ENCODE results near the gene CST5. TPM values are rescaled to one million over a fixed set of nuclear protein-coding genes. Genes with fewer than 3 reads are reported as not detected.

CST5 gene
- total and polyA plus RNA-seq, 2 donors (not counting 3 experiments of a cell fraction or from before 2014, with no cell fraction given): not detected

DNA sequence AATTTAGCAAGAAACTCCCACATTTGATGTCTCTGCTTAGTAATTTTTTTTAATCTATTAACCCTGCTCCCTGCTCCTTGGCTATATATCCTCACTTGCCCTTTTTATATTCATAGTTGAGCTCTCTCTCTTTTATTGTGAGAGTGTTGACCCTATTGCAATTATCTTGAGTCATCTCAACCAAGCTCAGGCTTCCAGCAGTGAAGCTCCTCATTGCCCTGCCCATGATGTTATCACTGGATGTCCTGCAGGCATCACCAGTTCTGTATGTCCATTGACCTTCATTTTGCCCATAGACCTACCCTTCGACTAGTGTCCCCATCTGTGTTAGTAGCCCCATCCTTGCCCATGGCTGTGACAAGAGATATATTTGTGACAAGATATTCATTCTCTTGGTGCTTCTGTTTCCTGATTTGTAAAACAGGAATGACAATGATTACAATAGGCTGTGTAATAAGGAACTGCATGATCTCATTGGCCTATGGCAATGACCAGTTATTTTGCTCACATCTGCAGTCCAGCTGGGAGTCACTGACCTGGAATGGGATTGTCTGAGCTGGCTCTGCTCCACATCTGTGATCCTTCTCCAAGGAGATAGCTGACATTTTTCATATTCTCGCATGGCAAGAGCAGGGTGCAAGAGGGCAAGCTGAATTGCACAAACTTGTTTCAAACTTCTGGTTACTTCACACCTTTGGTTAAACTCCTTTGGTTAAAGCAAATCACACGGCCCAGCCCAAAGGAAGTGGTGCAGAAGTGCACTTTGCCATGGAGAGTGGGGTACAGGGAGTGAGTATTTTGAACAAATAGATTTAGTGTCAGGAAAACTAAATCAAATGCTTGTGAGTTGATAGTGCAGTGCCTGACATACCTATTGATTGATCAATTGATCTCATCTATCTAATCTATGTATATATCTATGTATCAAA, 47.7 kb upstream of the CST5 start:
- H3K36me3 ChIP-seq (ENCODE audit: control insufficient read depth in 2 of 2, extremely low read depth in 1 of 2, insufficient read depth in 2 of 2, low read length in 2 of 2): no peaks in the 10 kb centered on the region
- H3K9me1 ChIP-seq (replicated peaks; ENCODE audit: control insufficient read depth, extremely low read depth, insufficient read depth, low read length): no peaks in the 10 kb centered on the region
- H3K27me3 ChIP-seq (ENCODE audit: control insufficient read depth in 2 of 2, insufficient read depth in 2 of 2, low read length in 2 of 2): no peaks in the 10 kb centered on the region
- intact Hi-C loops (cut with micrococcal nuclease): no loop called here
- no peaks in the 10 kb centered on the region for H3K4me1 ChIP-seq (ENCODE audit: control insufficient read depth, extremely low read depth, insufficient read depth, low read length)
- FAIRE-seq (no peak), DNase-seq (ENCODE audit: low read depth, low spot score) (no peak)
- no peak overlapping the region for H3K27ac ChIP-seq (ENCODE audit: insufficient read depth, low read depth, low read length)
- ChIA-PET POLR2A (no interaction called here), CTCF (interaction anchor here (1.0 kb wide), 1 partner anchor 10 kb away, joined by 4 read pairs; no protein-coding TSS in a partner anchor)
- no peak for TF ChIP-seq JUN (IDR thresholded peaks at IDR 0.05; ENCODE audit: borderline replicate concordance, insufficient read depth, insufficient read length, low read depth)
- no peak for TF ChIP-seq POLR2AphosphoS5 (IDR thresholded peaks at IDR 0.05; ENCODE audit: insufficient read depth, low read depth, low read length)
- dilution Hi-C loops (cut with MboI; ENCODE audit: extremely low pct_ligation_motif_present, low sequenced_read_pairs): no loop called here
- H3K79me2 ChIP-seq (ENCODE audit: control insufficient read depth, insufficient read depth, low read length): no peaks in the 10 kb centered on the region
- H3K9ac ChIP-seq (replicated peaks; ENCODE audit: extremely low read depth, insufficient read depth, low read length): no peak overlapping the region
- H3K4me3 ChIP-seq (replicated peaks in 1 of 3; ENCODE audit: insufficient read depth in 1 of 3, low read depth in 1 of 3, low read length in 3 of 3): no peak overlapping the region
- no peaks in the 10 kb centered on the region for H3K9me3 ChIP-seq (replicated peaks; ENCODE audit: control insufficient read depth, insufficient read depth, low read length)
- no peak overlapping the region for H3K4me2 ChIP-seq (ENCODE audit: insufficient read depth, low read length)
- H2AFZ ChIP-seq (ENCODE audit: low read depth, low read length): no peak overlapping the region
- no peaks in the 10 kb centered on the region for H4K20me1 ChIP-seq (replicated peaks; ENCODE audit: control insufficient read depth, extremely low read depth, insufficient read depth, low read length)
- BruUV-seq (replicated peaks): no TSS peak

GRCh38 chr20:23926526-23926880, 47.0 kb upstream of the CST5 start:
- Histone ChIP-seq H3K9me3 (replicated peaks; ENCODE audit: control insufficient read depth, insufficient read depth, low read length) (no peaks in the 10 kb centered on the region), H3K4me2 (ENCODE audit: insufficient read depth, low read length) (no peak overlapping the region), H3K4me3 (replicated peaks in 1 of 3; ENCODE audit: insufficient read depth in 1 of 3, low read depth in 1 of 3, low read length in 3 of 3) (no peak overlapping the region), H3K36me3 (ENCODE audit: control insufficient read depth in 2 of 2, extremely low read depth in 1 of 2, insufficient read depth in 2 of 2, low read length in 2 of 2) (no peaks in the 10 kb centered on the region), H3K4me1 (ENCODE audit: control insufficient read depth, extremely low read depth, insufficient read depth, low read length) (no peaks in the 10 kb centered on the region), H2AFZ (ENCODE audit: low read depth, low read length) (no peak overlapping the region), H3K9me1 (replicated peaks; ENCODE audit: control insufficient read depth, extremely low read depth, insufficient read depth, low read length) (no peaks in the 10 kb centered on the region), H4K20me1 (replicated peaks; ENCODE audit: control insufficient read depth, extremely low read depth, insufficient read depth, low read length) (no peaks in the 10 kb centered on the region), H3K27ac (ENCODE audit: insufficient read depth, low read depth, low read length) (no peak overlapping the region), H3K79me2 (ENCODE audit: control insufficient read depth, insufficient read depth, low read length) (no peaks in the 10 kb centered on the region), H3K9ac (replicated peaks; ENCODE audit: extremely low read depth, insufficient read depth, low read length) (no peak overlapping the region), H3K27me3 (ENCODE audit: control insufficient read depth in 2 of 2, insufficient read depth in 2 of 2, low read length in 2 of 2) (no peaks in the 10 kb centered on the region)
- TF ChIP-seq POLR2AphosphoS5 (IDR thresholded peaks at IDR 0.05; ENCODE audit: insufficient read depth, low read depth, low read length) (no peak), POLR2A (IDR thresholded peaks at IDR 0.05; ENCODE audit: low read depth, low read length) (no peak), EZH2 (IDR thresholded peaks at IDR 0.05; ENCODE audit: borderline replicate concordance, low read depth, low read length, severe bottlenecking) (no peak), FOS (IDR thresholded peaks at IDR 0.05; ENCODE audit: borderline replicate concordance, insufficient read depth, low read length) (no peak), MYC (IDR thresholded peaks at IDR 0.05; ENCODE audit: low read depth, low read length) (no peak), JUN (IDR thresholded peaks at IDR 0.05; ENCODE audit: borderline replicate concordance, insufficient read depth, insufficient read length, low read depth) (no peak), MAX (IDR thresholded peaks at IDR 0.05; ENCODE audit: insufficient read depth, insufficient read length) (no peak), GATA2 (IDR thresholded peaks at IDR 0.05; ENCODE audit: insufficient read depth, insufficient read length, low read depth, low read length) (no peak), CTCF (IDR thresholded peaks at IDR 0.05; ENCODE audit: extremely low read depth in 1 of 2, insufficient read depth in 1 of 2, low read depth in 1 of 2, low read length in 2 of 2) (no peak)
- intact Hi-C loops (cut with micrococcal nuclease) (no loop called here), dilution Hi-C loops (cut with MboI; ENCODE audit: extremely low pct_ligation_motif_present, low sequenced_read_pairs) (no loop called here)
- no TSS peak for BruUV-seq (replicated peaks)
- no peak for DNase-seq (ENCODE audit: low read depth, low spot score)
- POLR2A ChIA-PET: no interaction called here
- CTCF ChIA-PET: no interaction called here
- no peak for FAIRE-seq

Data from endothelial cell of umbilical vein (primary cell).